ENCODE results near the gene SYT13.
"Not testable (repeated sequence)": the region's sequence is repeated elsewhere in the genome, so short reads cannot be mapped to it uniquely, and the experiment has no call there.

SYT13 gene

GRCh38 chr11:45254070-45254469 is 32.1 kb downstream of the SYT13 start:
- DNase-seq (ENCODE audit: insufficient read length, low spot score) (no peak), FAIRE-seq (no peak)
- TF ChIP-seq POLR2AphosphoS5 (IDR thresholded peaks at IDR 0.05; ENCODE audit: low read depth, low read length) (no peak), PAX5 (IDR thresholded peaks at IDR 0.05; ENCODE audit: insufficient read depth, low read length, severe bottlenecking) (no peak), POLR2A (IDR thresholded peaks at IDR 0.05; ENCODE audit: low read depth, low read length) (no peak), TAF1 (IDR thresholded peaks at IDR 0.05; ENCODE audit: low read depth, low read length) (no peak), SPI1 (IDR thresholded peaks at IDR 0.05; ENCODE audit: low read depth, low read length) (no peak), POU2F2 (IDR thresholded peaks at IDR 0.05; ENCODE audit: low read depth, low read length) (no peak)

- DNase-seq (ENCODE audit: insufficient read length, low spot score) (no peak), FAIRE-seq (no peak)
Measured at GRCh38 chr11:45253640-45254039, 32.5 kb downstream of the SYT13 start.

DNA sequence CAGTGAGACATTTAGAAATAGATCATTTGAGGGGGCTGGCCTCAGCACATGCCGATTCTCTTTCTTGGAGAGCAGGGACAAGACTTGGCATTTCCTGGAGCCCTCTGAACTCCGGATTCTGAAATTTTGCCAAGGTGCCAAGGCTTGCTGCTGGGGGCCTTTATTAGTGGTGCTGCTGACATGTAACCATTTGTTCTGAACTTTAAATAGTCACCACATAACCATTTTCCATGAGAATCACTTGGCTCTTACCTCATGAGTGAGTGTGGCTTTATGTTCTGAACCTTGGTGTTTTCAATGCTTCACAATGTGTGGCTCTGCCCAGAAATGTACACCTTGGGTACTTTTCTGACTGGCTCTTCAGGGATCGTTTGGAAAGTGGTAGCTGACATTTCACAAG is 33.3 kb downstream of the SYT13 start:
- TF ChIP-seq SPI1 (IDR thresholded peaks at IDR 0.05; ENCODE audit: low read depth, low read length) (no peak), POLR2A (IDR thresholded peaks at IDR 0.05; ENCODE audit: low read depth, low read length) (no peak), POU2F2 (IDR thresholded peaks at IDR 0.05; ENCODE audit: low read depth, low read length) (no peak), PAX5 (IDR thresholded peaks at IDR 0.05; ENCODE audit: insufficient read depth, low read length, severe bottlenecking) (no peak), TAF1 (IDR thresholded peaks at IDR 0.05; ENCODE audit: low read depth, low read length) (no peak), POLR2AphosphoS5 (IDR thresholded peaks at IDR 0.05; ENCODE audit: low read depth, low read length) (no peak)
- FAIRE-seq, result no peak
- DNase-seq (ENCODE audit: insufficient read length, low spot score), result no peak

More at GRCh38 chr11:45253640-45254039, 32.5 kb downstream of the SYT13 start:
- TF ChIP-seq SPI1 (IDR thresholded peaks at IDR 0.05; ENCODE audit: low read depth, low read length) (no peak), TAF1 (IDR thresholded peaks at IDR 0.05; ENCODE audit: low read depth, low read length) (no peak), POLR2AphosphoS5 (IDR thresholded peaks at IDR 0.05; ENCODE audit: low read depth, low read length) (no peak), POLR2A (IDR thresholded peaks at IDR 0.05; ENCODE audit: low read depth, low read length) (no peak), PAX5 (IDR thresholded peaks at IDR 0.05; ENCODE audit: insufficient read depth, low read length, severe bottlenecking) (no peak), POU2F2 (IDR thresholded peaks at IDR 0.05; ENCODE audit: low read depth, low read length) (no peak)

- peak; percentile 45 for DNase-seq (ENCODE audit: insufficient read length, low spot score)
- no peak for FAIRE-seq
- TF ChIP-seq POU2F2 (IDR thresholded peaks at IDR 0.05; ENCODE audit: low read depth, low read length) (no peak), TAF1 (IDR thresholded peaks at IDR 0.05; ENCODE audit: low read depth, low read length) (no peak), POLR2A (IDR thresholded peaks at IDR 0.05; ENCODE audit: low read depth, low read length) (no peak), POLR2AphosphoS5 (IDR thresholded peaks at IDR 0.05; ENCODE audit: low read depth, low read length) (no peak)
Measured at GRCh38 chr11:45252134-45252856, 33.8 kb downstream of the SYT13 start.

- FAIRE-seq (no peak), DNase-seq (ENCODE audit: insufficient read length, low spot score) (no peak)
- no peak for TF ChIP-seq POU2F2 (IDR thresholded peaks at IDR 0.05; ENCODE audit: low read depth, low read length)
- TF ChIP-seq POLR2A (IDR thresholded peaks at IDR 0.05; ENCODE audit: low read depth, low read length), result no peak
- peak; percentile 66 for TF ChIP-seq SPI1 (IDR thresholded peaks at IDR 0.05; ENCODE audit: low read depth, low read length)
- no peak for TF ChIP-seq PAX5 (IDR thresholded peaks at IDR 0.05; ENCODE audit: insufficient read depth, low read length, severe bottlenecking)
Measured at GRCh38 chr11:45250035-45250718, 36.0 kb downstream of the SYT13 start.

DNA sequence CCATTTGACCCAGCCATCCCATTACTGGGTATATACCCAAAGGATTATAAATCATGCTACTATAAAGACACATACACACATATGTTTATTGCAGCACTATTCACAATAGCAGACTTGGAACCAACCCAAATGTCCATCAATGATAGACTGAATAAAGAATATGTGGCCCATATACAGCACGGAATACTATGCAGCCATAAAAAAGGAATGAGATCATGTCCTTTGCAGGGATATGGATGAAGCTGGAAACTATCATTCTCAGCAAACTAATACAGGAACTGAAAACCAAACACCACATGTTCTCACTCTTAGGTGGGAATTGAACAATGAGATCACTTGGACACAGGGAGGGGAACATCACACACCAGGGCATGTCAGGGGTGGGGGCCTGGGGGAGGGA is 36.8 kb downstream of the SYT13 start:
- not testable (repeated sequence) for FAIRE-seq; DNase-seq (ENCODE audit: insufficient read length, low spot score)

DNA sequence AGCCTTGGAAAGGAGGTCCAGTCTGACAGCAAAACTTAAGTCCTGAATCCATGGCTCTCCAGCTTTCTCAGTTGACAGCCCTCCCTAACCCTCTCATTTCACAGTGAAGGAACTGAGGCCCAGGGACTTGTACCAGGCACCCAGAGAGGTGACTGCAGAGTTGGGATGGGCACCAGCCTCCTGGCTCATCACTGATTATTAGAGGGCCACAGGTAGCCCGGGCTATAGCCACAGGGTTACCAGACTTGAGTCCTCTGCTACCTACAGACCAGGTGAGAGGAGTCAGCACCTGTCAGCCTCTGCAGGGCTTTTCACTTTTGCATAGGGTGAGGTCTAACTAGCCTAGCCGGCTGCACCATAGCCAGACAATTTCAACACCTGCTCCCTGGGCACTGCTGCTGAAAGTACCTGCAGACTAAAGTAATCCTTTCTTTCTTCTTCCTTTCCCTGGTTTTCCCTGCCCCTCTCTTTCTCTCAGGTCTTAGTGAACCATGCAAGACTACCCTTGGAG is 37.6 kb downstream of the SYT13 start:
- DNase-seq (ENCODE audit: insufficient read length, low spot score), result no peak
- TF ChIP-seq TAF1 (IDR thresholded peaks at IDR 0.05; ENCODE audit: low read depth, low read length) (no peak), POLR2A (IDR thresholded peaks at IDR 0.05; ENCODE audit: low read depth, low read length) (no peak)
- no peak for FAIRE-seq

DNA sequence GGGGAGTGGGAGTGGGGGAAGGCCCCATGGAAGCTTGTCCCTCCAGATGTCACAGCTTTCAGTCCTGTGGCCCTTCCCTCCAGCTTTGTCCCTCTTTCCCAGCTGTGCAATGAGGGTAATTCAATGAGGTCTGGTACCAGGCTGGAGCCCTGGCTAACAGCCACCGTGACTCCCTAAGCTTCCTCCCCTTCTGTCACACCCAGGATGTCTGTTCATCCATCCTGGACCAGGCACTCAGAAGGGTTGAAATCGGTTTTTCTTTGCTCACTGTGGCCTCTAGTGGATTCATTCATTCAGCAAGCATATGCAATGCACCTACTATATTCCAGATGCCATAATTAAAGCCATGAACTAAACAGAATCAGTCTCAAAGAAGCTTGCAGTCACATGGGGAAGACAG is 38.7 kb downstream of the SYT13 start:
- FAIRE-seq, result no peak
- DNase-seq (ENCODE audit: insufficient read length, low spot score), result no peak
- TF ChIP-seq POLR2A (IDR thresholded peaks at IDR 0.05; ENCODE audit: low read depth, low read length) (no peak), TAF1 (IDR thresholded peaks at IDR 0.05; ENCODE audit: low read depth, low read length) (no peak), SPI1 (IDR thresholded peaks at IDR 0.05; ENCODE audit: low read depth, low read length) (no peak), POU2F2 (IDR thresholded peaks at IDR 0.05; ENCODE audit: low read depth, low read length) (no peak), POLR2AphosphoS5 (IDR thresholded peaks at IDR 0.05; ENCODE audit: low read depth, low read length) (no peak), PAX5 (IDR thresholded peaks at IDR 0.05; ENCODE audit: insufficient read depth, low read length, severe bottlenecking) (no peak)

- no peak for TF ChIP-seq SPI1 (IDR thresholded peaks at IDR 0.05; ENCODE audit: low read depth, low read length)
- no peak for TF ChIP-seq POLR2AphosphoS5 (IDR thresholded peaks at IDR 0.05; ENCODE audit: low read depth, low read length)
- no peak for TF ChIP-seq POLR2A (IDR thresholded peaks at IDR 0.05; ENCODE audit: low read depth, low read length)
- no peak for TF ChIP-seq PAX5 (IDR thresholded peaks at IDR 0.05; ENCODE audit: insufficient read depth, low read length, severe bottlenecking)
- TF ChIP-seq TAF1 (IDR thresholded peaks at IDR 0.05; ENCODE audit: low read depth, low read length), result no peak
- no peak for TF ChIP-seq POU2F2 (IDR thresholded peaks at IDR 0.05; ENCODE audit: low read depth, low read length)
- no peak for DNase-seq (ENCODE audit: insufficient read length, low spot score)
- FAIRE-seq, result no peak
Measured at GRCh38 chr11:45246241-45246640, 39.9 kb downstream of the SYT13 start.

Measured in GM12891 (cell line).